ENCODE data around the gene REC8. TPM values are rescaled to one million over a fixed set of nuclear protein-coding genes. Genes with fewer than 3 reads are reported as not detected.

The REC8 gene
- polyA plus RNA-seq, 10 donors: 5.7 to 11.6 (median 10.7) TPM

GRCh38 chr14:24156840-24157239 is 15.0 kb upstream of the REC8 start:
- no peak for DNase-seq

- DNase-seq: no peak
These were observed 14.5 kb upstream of the REC8 start for GRCh38 chr14:24157331-24157730.

GRCh38 chr14:24159777-24160498 is 11.9 kb upstream of the REC8 start:
- DNase-seq: no peak

GRCh38 chr14:24160499-24160849 is 11.4 kb upstream of the REC8 start:
- no peak for DNase-seq

GRCh38 chr14:24160850-24161804 is 10.8 kb upstream of the REC8 start, which contains the start of gene IRF9:
TSS of gene IRF9 (plus strand) at chr14:24161265. CDS start at chr14:24162145, 880 bp downstream.
- peak; percentile 96 to 97 (median 97) for DNase-seq

- no peak for DNase-seq
These were observed 9.8 kb upstream of the REC8 start for GRCh38 chr14:24162093-24162492.

- no peak for DNase-seq
These were observed 7.3 kb upstream of the REC8 start for GRCh38 chr14:24164518-24164991.

GRCh38 chr14:24165785-24166184 is 6.1 kb upstream of the REC8 start:
- no peak for DNase-seq

GRCh38 chr14:24167469-24168114 is 4.3 kb upstream of the REC8 start:
- no peak for DNase-seq

GRCh38 chr14:24172261-24172860 is 481 bp downstream of the REC8 start:
- DNase-seq: no peak

- DNase-seq: no peak
These were observed 996 bp downstream of the REC8 start for GRCh38 chr14:24172871-24173281.

- no peak for DNase-seq
These were observed 4.7 kb downstream of the REC8 start for GRCh38 chr14:24176599-24176998.

- no peak for DNase-seq
These were observed 5.4 kb downstream of the REC8 start for GRCh38 chr14:24177041-24177825.

GRCh38 chr14:24177891-24178290 is 6.0 kb downstream of the REC8 start:
- DNase-seq: no peak

GRCh38 chr14:24178399-24179178 is 6.7 kb downstream of the REC8 start:
- DNase-seq: no peak

- DNase-seq: no peak
These were observed 7.5 kb downstream of the REC8 start for GRCh38 chr14:24179294-24179960.

GRCh38 chr14:24179961-24180796 is 8.3 kb downstream of the REC8 start:
- DNase-seq: peak in 1 of 3 donors; percentile 65

GRCh38 chr14:24181371-24182077 is 9.6 kb downstream of the REC8 start:
- no peak for DNase-seq

All from muscle of back (tissue), 11 donors.